Gastrocnemius medialis (tissue), 4 donors: ENCODE results near the gene RPL35. TPM values are rescaled to one million over a fixed set of nuclear protein-coding genes. Genes with fewer than 3 reads are reported as not detected.

ENCODE experiments used
- ATAC-seq, 2 donors: fragments of 150-250 bp; one replicate each; pipeline ENCODE4 v1.9.1; 2016
- DNase-seq, 2 donors: peaks; one replicate each; pipeline ENCODE4 v3.0.0-alpha.2; 2019
- H3K27ac ChIP-seq, 4 donors: fragments of 200-600 bp; sonication (generic); 1 replicate in 1 of 4; 2 replicates in 3 of 4; pipeline ENCODE4 v1.5.1; 2016 to 2018; ENCODE audit warnings: mild to moderate bottlenecking in 2 of 4, moderate library complexity in 1 of 4
- H3K27me3 ChIP-seq, 3 donors: fragments of 200-600 bp; sonication (generic) in 2 of 3; 1 replicate in 1 of 3; 2 replicates in 2 of 3; pipeline versions ENCODE4 v1.5.1 to v1.6.0; 2016 to 2019; ENCODE audit warnings: mild to moderate bottlenecking in 1 of 3, moderate library complexity in 1 of 3
- H3K36me3 ChIP-seq, 2 donors: fragments of 200-600 bp; sonication (generic) in 1 of 2; one replicate each; pipeline ENCODE4 v1.5.1; 2017 to 2018
- H3K4me1 ChIP-seq, 2 donors: fragments of 200-600 bp; sonication (generic) in 1 of 2; one replicate each; pipeline ENCODE4 v1.5.1; 2016 to 2017; ENCODE audit warnings: mild to moderate bottlenecking in 2 of 2
- H3K4me3 ChIP-seq, 4 donors: fragments of 200-600 bp; sonication (generic) in 3 of 4; 1 replicate in 1 of 4; 2 replicates in 3 of 4; pipeline ENCODE4 v1.5.1; 2016 to 2019; ENCODE audit warnings: mild to moderate bottlenecking in 2 of 4
- H3K9me3 ChIP-seq, 3 donors: fragments of 200-600 bp; sonication (generic) in 2 of 3; 1 replicate in 1 of 3; 2 replicates in 2 of 3; pipeline ENCODE4 v1.5.1; 2016 to 2019
- CTCF ChIP-seq, 5 experiments: fragments of 450-650 bp in 3 of 5; fragments of 200-600 bp in 2 of 5; sonication (generic) in 2 of 5; IDR thresholded peaks in 4 of 5; conservative IDR thresholded peaks in 1 of 5; 1 replicate in 4 of 5; 2 replicates in 1 of 5; pipeline ENCODE4 v1.5.1; 2016 to 2019; ENCODE audit warnings: antibody characterized with exemption in 5 of 5, mild to moderate bottlenecking in 3 of 5, moderate library complexity in 3 of 5
- POLR2A ChIP-seq, 2 donors: fragments of 450-650 bp; IDR thresholded peaks; one replicate each; pipeline ENCODE4 v1.6.1; 2017; ENCODE audit warnings: antibody characterized with exemption in 2 of 2, mild to moderate bottlenecking in 2 of 2, moderate library complexity in 2 of 2
- in situ Hi-C, 4 donors: fragments of 200-750 bp; cut with MboI; loops; one replicate each; pipeline versions ENCODE4 v1.15.0 to v1.8.0; 2017; ENCODE audit warnings: low sequenced_read_pairs in 4 of 4
- intact Hi-C: fragments of 100-400 bp; cut with DNase I; formaldehyde crosslinking; loops from one replicate; pipeline ENCODE4 v1.15.1; 2023; ENCODE audit warnings: low total_unique reads
- total RNA-seq, 4 donors: library from RNA; depleted of rRNA; stranded (reverse); fragments of >200 nt; gene quantifications; one replicate each; pipeline versions ENCODE4 v1.1.0 to v1.2.3, GENCODE V29; 2016

Gene RPL35
- total RNA-seq, 4 donors from 2014 or later = 2,099 to 2,608 (median 2,478) TPM

GRCh38 chr9:124814164-124814535 is 47.6 kb downstream of the RPL35 start:
- Histone ChIP-seq H3K4me1 (peaks cover 0 to 4% of the 10 kb centered on the region in 2 donors), H3K9me3 (no peaks in the 10 kb centered on the region), H3K36me3 (no peaks in the 10 kb centered on the region), H3K27ac (no peak overlapping the region), H3K27me3 (no peaks in the 10 kb centered on the region), H3K4me3 (no peak overlapping the region)
- ATAC-seq (no peak), DNase-seq (no peak)
- intact Hi-C loops = no loop called here
- in situ Hi-C loops = no loop called here
- TF ChIP-seq CTCF (IDR thresholded peaks at IDR 0.05 in 4 of 5, conservative IDR thresholded peaks at IDR 0.05 in 1 of 5) (no peak), POLR2A (IDR thresholded peaks at IDR 0.05) (no peak)

GRCh38 chr9:124813501-124814163 is 48.1 kb downstream of the RPL35 start:
- in situ Hi-C loops = no loop called here
- no peak for ATAC-seq
- H3K4me1 ChIP-seq = no peaks in the 10 kb centered on the region

GRCh38 chr9:124813041-124813440 is 48.7 kb downstream of the RPL35 start:
- H3K27ac ChIP-seq = no peak overlapping the region
- ATAC-seq (no peak), DNase-seq (no peak)

More at GRCh38 chr9:124813501-124814163, 48.1 kb downstream of the RPL35 start:
- intact Hi-C loops = no loop called here
- TF ChIP-seq POLR2A (IDR thresholded peaks at IDR 0.05) (no peak), CTCF (IDR thresholded peaks at IDR 0.05 in 4 of 5, conservative IDR thresholded peaks at IDR 0.05 in 1 of 5) (no peak)
- H3K27ac ChIP-seq = no peak overlapping the region
- no peaks in the 10 kb centered on the region for H3K9me3 ChIP-seq
- DNase-seq = no peak
- no peaks in the 10 kb centered on the region for H3K27me3 ChIP-seq
- no peaks in the 10 kb centered on the region for H3K36me3 ChIP-seq
- H3K4me3 ChIP-seq = no peak overlapping the region

GRCh38 chr9:124812441-124812876 is 49.3 kb downstream of the RPL35 start:
- in situ Hi-C loops (no loop called here), intact Hi-C loops (no loop called here)
- Histone ChIP-seq H3K4me1 (no peaks in the 10 kb centered on the region), H3K36me3 (no peaks in the 10 kb centered on the region), H3K27ac (no peak overlapping the region), H3K27me3 (no peaks in the 10 kb centered on the region), H3K9me3 (no peaks in the 10 kb centered on the region), H3K4me3 (no peak overlapping the region)
- TF ChIP-seq POLR2A (IDR thresholded peaks at IDR 0.05) (no peak), CTCF (IDR thresholded peaks at IDR 0.05 in 4 of 5, conservative IDR thresholded peaks at IDR 0.05 in 1 of 5) (no peak)
- ATAC-seq = no peak
- no peak for DNase-seq

More at GRCh38 chr9:124813041-124813440, 48.7 kb downstream of the RPL35 start:
- TF ChIP-seq CTCF (IDR thresholded peaks at IDR 0.05 in 4 of 5, conservative IDR thresholded peaks at IDR 0.05 in 1 of 5) (no peak), POLR2A (IDR thresholded peaks at IDR 0.05) (no peak)
- H3K4me3 ChIP-seq = no peak overlapping the region
- in situ Hi-C loops = no loop called here
- H3K36me3 ChIP-seq = no peaks in the 10 kb centered on the region
- intact Hi-C loops = no loop called here
- no peaks in the 10 kb centered on the region for H3K27me3 ChIP-seq
- no peaks in the 10 kb centered on the region for H3K4me1 ChIP-seq
- no peaks in the 10 kb centered on the region for H3K9me3 ChIP-seq
